GM06990 (cell line): ENCODE results near the gene RABEP1.

ENCODE experiments used
- DNase-seq: peaks from one replicate; pipeline ENCODE4 v3.0.0-alpha.2; 2011; ENCODE audit not compliant: insufficient read length; ENCODE audit errors: extremely low read depth
- H3K27me3 ChIP-seq: replicated peaks from 2 replicates; pipeline ENCODE4 v1.6.0; 2011; ENCODE audit warnings: low read length; ENCODE audit not compliant: control insufficient read depth, insufficient read depth
- H3K36me3 ChIP-seq: 2 replicates; pipeline ENCODE4 v1.5.1; 2011; ENCODE audit warnings: low read length; ENCODE audit not compliant: control insufficient read depth, insufficient read depth
- H3K4me3 ChIP-seq: replicated peaks from 2 replicates; pipeline ENCODE4 v1.5.1; 2011; ENCODE audit warnings: low read depth, mild to moderate bottlenecking, control low read depth, low read length
- TF ChIP-seq, protein P1 (sequence below): IDR thresholded peaks from 2 replicates; pipeline ENCODE4 v1.5.1; 2011; ENCODE audit warnings: low read length, control low read depth, mild to moderate bottlenecking, inconsistent platforms; ENCODE audit not compliant: insufficient read depth, poor library complexity, severe bottlenecking

The RABEP1 gene

DNA sequence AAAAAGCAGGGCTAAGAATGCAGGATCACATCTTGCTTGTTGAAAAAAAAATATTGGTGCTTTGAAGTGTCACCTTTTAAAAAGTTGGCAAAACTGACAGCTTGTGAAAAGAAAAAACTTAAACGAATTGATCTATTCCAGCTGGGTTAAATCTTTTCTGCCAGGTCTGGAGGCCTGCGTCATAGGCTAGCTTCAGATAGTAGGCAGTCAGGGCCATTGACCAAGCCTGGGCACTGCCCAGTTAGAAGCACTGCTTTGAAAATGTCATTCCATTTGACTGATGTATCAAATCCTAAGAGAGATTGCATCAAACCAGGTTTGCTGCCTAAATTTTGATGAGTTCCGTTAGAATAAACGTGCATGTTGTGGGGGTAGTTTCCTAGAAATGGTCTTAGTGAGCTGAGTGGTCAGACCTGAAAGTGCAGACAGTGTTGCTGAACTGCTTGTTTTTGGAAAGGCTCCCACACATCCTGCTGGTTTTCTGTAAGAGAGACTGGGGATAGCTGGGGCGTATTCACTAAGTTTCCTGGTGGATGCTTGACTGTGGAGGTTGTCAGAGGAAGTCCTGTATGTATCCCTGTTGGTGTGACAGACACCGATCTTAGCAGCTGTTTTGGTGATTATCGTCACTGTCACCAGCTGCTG, 98.5 kb downstream of the RABEP1 start:
- no peaks in the 10 kb centered on the region for H3K27me3 ChIP-seq
- no peak overlapping the region for H3K4me3 ChIP-seq
- no peak for DNase-seq
- peaks cover 46% of the 10 kb centered on the region for H3K36me3 ChIP-seq
- TF ChIP-seq, protein P1, sequence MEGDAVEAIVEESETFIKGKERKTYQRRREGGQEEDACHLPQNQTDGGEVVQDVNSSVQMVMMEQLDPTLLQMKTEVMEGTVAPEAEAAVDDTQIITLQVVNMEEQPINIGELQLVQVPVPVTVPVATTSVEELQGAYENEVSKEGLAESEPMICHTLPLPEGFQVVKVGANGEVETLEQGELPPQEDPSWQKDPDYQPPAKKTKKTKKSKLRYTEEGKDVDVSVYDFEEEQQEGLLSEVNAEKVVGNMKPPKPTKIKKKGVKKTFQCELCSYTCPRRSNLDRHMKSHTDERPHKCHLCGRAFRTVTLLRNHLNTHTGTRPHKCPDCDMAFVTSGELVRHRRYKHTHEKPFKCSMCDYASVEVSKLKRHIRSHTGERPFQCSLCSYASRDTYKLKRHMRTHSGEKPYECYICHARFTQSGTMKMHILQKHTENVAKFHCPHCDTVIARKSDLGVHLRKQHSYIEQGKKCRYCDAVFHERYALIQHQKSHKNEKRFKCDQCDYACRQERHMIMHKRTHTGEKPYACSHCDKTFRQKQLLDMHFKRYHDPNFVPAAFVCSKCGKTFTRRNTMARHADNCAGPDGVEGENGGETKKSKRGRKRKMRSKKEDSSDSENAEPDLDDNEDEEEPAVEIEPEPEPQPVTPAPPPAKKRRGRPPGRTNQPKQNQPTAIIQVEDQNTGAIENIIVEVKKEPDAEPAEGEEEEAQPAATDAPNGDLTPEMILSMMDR, result no peak

DNA sequence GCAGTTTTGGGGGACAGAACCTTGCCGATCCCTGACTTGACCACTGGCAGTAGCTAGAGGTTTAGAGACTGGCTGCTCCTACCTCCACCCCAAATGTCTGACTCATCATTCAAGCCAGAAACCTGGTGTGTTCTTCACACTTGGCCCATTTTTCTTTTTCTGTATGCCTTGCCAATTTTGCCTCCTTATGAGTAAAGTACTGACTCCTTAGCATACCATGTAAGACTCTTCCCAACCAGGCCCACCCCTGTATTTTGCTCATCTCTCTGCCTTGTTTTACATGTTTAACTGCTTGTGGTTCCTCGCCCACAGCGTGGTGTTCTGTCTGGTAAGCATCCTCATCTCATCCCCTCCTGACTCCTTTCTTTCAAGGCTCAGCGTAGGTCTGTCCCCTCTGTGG, 99.5 kb downstream of the RABEP1 start:
- no peaks in the 10 kb centered on the region for H3K27me3 ChIP-seq
- H3K36me3 ChIP-seq, result peaks cover 45% of the 10 kb centered on the region
- H3K4me3 ChIP-seq, result no peak overlapping the region
- no peak for DNase-seq
- TF ChIP-seq, protein P1, result no peak

DNA sequence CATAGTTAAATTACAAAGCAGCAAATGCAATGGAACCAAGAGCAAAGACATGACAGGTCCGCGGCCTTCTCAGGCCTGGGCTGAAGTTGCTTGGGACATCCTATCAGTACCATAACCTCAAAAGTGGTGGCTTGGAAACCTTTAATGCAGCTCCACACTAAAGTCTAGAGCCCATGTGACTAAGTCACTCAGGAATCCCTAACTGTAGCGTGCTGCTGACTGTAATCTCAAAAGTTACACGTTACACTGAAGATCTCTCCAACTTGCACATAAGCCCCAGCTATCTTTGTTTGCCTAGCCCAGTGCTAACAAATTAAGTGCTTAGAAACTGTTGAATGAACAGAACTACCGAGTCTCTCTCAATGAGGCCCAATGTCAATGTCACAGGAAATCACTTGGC, 109.6 kb downstream of the RABEP1 start:
- TF ChIP-seq, protein P1, result no peak
- no peak overlapping the region for H3K4me3 ChIP-seq
- H3K36me3 ChIP-seq, result peaks cover 30% of the 10 kb centered on the region
- DNase-seq, result no peak
- H3K27me3 ChIP-seq, result no peaks in the 10 kb centered on the region

DNA sequence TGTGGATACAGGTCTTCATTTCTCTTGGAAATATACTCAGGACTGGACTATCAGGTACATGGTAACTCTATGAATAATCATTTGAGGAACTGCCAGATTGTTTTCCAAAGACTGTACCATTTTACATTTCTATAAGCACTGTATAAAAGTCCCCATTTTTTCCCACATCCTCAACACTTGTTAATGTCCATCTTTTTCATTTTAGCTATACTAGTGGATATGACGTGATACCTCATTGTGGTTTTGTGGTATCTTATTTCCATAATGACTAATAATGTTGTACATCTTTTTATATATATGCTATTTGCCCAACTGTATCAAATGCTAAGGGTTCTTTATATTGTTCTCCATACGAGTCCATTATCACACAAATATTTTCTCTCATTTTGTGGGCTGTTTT, 114.5 kb downstream of the RABEP1 start:
- DNase-seq, result peak; percentile 17
- Histone ChIP-seq H3K4me3 (no peak overlapping the region), H3K27me3 (no peaks in the 10 kb centered on the region), H3K36me3 (peaks cover 19% of the 10 kb centered on the region)
- TF ChIP-seq, protein P1, result no peak

DNA sequence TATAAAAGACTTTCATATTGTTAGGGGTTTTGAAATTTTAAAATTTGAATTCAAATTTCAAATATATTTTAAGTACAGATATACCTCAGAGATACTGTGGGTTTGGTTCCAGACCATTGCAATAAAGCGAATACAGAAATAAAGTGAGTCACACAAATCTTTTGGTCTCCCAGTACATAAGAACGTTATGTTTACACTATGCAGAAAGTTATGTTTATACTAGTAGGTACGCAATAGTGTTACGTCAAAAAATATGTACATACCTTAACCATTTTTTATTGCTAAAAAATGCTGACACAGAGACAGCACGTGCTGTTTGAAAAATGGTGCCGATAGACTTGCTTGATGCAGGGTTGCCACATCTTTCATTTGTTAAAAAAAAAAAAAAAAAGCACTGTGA, 117.7 kb downstream of the RABEP1 start:
- peaks cover 13% of the 10 kb centered on the region for H3K36me3 ChIP-seq
- H3K4me3 ChIP-seq, result no peak overlapping the region
- DNase-seq, result no peak
- H3K27me3 ChIP-seq, result no peaks in the 10 kb centered on the region
- TF ChIP-seq, protein P1, result no peak

DNA sequence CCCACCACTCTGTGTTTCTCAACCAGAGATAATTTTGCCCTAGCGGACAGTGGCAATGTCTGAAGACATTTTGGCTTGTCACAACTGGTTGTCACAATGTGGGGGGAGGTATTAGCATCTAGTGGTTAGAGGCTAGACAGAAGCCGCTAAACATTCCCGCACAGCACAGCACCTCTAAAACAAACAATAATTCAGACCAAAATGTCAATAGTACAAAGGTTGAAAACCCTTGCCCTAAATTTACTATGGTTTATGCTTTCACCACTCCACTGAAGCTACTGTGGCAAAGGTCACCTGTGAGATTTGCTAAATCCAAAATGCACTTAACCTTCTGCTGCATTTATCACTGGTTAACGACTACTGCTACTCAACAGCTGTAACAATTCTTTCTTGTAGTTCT, 123.3 kb downstream of the RABEP1 start:
- Histone ChIP-seq H3K36me3 (peaks cover 20% of the 10 kb centered on the region), H3K27me3 (no peaks in the 10 kb centered on the region), H3K4me3 (no peak overlapping the region)
- TF ChIP-seq, protein P1, result no peak
- DNase-seq, result no peak
